GM21723 (cell line): ENCODE results near the gene GMDS.
A peak's percentile ranks its signal among the peaks of the same experiment; 100 is the strongest.

ENCODE experiments used
- ATAC-seq: cut with Tn5 transposase; IDR thresholded peaks from one replicate; pipeline ENCODE4 v1.9.1; 2021; ENCODE audit warnings: mild to moderate bottlenecking, moderate library complexity; ENCODE audit not compliant: unreplicated experiment

Gene GMDS

DNA sequence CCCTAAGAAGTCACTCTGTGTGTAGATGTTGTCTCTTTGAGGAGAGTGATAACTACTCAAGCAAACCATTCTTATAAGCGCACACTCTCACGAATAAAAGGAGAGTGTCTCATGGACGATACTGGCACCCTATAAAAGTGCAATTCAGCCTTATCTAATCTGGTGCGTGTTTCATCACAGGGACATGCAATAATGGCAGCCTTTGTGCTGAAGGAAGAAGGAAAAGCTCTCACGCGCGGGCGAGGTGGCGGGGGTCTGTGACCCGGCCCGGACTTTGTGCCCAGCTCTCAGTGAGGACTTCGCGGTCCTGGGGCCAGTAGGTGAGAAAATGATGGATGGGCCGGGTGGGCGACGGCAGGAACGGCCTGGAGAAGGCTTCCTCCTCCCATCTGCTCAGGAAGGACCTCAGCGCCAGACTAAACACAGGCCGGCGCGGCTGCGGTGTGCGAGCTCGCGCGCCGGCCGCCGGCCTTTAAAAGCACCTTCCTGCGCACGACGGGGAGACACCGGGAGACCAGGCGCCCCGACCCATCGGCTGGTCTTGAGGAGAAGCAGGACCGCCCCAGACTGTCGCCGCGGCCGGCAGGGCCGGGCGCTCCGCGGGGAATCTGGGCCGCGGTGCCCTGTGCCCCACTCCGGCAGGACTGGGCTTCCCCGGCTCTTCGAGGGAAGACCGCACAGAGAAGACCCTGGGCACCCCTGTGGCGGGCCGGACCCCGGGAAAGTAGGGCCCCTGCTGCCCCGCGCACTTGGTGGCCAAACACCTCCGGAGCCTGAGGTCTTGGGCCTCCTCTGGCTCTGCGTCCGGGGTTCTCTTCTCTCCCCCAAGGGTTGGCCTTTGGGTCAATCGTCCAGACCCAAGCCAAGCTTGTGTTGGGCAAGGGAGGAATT lies 644.0 kb downstream of the GMDS start:
- no peak for ATAC-seq

DNA sequence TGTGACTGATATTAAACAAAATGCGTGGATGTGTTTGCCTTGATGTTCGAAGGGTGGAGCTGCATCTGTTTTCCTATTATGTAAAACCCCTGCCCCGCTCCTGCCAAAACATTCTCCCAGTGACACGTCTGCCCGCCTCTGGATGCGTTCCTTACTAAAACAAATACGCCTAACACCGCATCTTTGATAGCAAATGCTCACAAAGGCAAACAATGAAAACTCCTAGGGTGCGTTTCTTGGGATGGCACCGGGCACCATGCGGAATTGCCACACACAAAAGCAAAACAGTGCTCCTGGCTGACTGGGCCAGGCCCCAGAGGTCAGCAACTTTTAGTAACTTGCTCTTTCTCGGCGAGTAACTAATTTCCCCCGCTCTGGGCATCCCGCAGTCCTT lies 644.6 kb downstream of the GMDS start:
- ATAC-seq = no peak

DNA sequence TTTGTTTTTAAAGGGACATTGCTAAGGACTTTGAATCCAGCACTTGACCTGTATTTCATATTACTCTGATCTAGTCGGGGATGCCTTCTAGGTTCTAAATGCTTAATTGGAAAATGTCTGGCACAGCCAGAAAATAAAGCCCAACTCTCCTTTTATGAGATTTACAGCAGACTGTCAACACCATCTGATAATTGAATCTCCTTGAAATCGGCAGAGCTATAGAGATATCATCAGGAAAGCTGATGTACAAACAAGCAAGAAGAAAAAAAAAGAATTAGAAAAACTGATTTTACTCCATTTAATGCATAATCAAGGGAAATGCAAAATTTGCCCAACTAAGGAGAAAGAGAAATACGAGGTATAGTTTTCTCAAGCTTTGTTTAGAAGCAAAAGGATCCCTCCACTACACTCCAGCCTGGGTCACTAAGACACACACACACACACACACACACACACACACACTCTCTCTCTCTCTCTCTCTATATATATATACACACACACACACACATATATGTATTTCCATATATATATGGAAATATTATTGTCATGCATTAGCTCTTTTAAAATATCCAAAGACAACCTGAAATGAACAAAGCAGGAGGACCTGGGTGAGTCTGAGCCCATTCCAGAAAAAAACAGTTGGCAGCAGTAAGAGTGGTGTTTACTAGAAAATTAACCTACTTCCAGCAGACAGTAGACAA lies 645.2 kb downstream of the GMDS start:
- ATAC-seq = no peak

DNA sequence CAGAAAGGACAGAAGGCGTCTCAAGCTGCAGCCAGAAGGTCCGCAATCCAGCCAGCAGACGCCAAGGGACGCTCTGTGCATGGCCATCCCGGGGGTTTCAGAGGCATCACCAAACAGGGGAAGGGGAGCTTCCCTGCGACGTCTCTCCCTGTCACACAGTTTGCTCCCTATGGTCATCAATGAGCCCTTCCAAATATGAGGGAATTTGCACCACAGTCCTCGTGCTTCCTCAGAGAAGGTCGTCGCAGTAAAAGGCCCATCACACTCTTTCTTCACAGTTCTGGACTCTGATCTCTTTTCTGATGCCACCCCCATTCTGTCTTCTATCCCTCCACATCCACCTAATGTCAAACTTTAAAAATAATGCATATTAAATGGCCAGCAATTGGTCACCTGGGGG lies 645.9 kb downstream of the GMDS start:
- no peak for ATAC-seq

DNA sequence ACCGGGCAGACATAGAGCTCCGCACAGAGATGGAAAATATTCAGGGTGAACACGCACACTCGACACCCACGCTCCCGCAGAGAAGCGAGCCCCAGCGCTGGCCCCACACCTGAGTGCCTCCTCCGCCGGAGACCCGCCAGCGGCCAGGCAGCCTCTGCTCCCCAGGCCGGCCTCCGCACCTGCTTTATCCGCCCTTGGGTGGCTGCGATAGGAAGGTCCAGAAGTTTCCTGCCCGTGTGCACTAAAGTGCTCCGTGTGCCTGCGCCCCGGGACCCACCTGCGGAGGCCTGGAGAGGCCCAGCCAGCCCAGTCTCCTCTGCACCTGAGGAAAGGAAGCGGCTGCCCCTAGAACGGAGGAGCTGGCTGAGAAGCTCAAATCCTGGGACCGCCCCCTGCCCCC lies 646.5 kb downstream of the GMDS start:
- no peak for ATAC-seq

DNA sequence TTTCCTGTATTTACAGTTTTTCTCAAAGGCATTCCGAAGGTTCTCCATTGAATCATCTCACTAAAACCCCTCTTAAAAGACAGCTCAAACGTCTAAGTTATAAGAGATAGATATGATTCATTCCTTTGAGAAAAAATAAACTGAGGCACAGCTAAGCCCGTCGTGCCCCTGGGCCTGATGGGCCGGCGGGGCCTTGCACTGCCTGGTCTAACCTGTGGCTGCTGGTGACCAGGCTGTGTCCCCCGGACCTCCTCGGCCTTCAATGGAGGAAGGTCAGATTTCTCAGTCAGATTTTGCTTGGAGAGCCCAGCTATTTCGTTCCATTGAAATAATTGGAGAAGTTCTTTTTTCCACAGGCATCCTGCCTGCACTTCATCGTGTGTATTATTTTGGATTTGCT lies 647.0 kb downstream of the GMDS start:
- no peak for ATAC-seq

DNA sequence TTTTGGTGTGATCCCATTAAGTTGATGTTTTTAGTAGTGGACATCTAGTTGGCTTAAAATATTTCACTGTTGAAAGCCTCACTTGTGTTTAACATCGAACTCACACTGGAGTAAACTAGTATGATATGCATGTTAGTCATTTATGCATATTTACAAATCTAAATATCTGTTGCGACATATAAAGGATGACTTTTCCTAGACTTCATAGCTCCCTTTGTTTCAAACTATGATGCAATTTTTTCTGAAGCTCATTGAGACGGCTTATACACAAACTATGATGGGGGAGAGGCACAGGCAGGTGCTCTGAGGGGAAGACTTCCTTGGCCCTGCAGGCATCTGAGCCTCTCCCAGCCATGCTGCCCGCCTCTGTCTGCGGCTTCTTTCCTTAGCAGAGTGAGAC lies 647.5 kb downstream of the GMDS start:
- no peak for ATAC-seq

DNA sequence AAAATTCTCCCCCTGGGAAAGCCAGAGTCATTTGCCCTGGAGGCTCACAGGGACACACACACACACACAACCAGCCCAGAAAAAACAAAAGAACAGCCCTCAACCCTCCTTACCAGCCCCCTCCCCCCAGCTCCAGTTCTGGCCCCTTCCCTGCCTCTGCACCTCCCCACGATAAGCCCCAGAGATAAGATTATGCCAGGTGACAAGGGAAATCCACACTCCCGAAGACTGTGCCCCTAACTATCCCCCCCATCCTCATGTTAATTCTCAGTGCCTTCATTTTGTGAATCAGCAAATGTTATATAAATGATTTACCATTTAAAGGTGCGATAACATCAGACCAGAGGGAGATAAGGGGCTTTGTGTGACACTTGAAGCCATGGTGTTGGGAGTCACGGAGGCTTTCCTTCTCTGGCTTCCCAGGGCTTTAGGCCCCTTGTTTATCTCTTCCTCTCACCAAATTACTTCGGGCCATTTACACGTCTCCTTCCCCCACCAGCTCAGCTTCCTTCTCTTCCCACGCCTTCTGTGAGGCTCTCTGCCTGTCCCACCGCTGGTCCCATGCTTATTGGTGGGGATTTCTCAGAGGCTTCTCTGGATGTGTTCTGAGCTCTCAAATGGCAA lies 648.2 kb downstream of the GMDS start:
- ATAC-seq = no peak

DNA sequence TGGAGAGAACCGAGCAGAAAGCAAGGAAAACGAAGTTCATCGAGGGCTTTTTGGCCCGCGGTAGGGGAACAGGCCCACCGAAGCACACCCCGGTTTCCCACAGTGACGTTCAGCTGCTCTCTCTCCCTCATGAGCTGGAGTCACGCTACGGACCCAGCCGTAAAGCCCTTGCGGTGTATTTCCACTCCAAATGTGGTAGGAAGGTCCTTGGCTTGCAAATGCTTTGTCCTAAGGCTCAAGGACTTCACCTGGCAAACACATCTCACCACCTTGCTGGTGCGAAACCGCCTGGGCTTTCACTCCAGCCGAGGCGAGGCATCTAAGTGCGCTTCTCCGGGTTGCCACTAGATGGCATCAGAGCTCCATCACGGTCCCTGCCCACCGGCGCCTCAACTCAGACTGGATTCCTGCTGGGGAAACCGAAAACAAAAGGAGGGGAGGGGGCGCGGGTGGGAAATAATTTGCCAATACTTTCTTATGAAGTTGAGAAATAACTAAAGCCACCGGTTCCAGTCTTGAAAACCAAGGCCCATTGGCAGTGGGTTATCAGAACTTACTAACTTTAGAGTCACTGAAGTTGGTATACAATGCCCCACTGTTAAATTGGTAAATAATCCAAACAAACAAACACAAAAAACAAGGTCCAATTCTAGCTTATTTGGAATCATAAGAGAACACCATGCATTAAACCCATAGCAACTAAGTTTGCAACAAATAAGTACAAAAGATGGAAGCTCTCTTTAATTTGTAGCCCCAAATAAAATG lies 649.1 kb downstream of the GMDS start:
- ATAC-seq = peak; percentile 56

DNA sequence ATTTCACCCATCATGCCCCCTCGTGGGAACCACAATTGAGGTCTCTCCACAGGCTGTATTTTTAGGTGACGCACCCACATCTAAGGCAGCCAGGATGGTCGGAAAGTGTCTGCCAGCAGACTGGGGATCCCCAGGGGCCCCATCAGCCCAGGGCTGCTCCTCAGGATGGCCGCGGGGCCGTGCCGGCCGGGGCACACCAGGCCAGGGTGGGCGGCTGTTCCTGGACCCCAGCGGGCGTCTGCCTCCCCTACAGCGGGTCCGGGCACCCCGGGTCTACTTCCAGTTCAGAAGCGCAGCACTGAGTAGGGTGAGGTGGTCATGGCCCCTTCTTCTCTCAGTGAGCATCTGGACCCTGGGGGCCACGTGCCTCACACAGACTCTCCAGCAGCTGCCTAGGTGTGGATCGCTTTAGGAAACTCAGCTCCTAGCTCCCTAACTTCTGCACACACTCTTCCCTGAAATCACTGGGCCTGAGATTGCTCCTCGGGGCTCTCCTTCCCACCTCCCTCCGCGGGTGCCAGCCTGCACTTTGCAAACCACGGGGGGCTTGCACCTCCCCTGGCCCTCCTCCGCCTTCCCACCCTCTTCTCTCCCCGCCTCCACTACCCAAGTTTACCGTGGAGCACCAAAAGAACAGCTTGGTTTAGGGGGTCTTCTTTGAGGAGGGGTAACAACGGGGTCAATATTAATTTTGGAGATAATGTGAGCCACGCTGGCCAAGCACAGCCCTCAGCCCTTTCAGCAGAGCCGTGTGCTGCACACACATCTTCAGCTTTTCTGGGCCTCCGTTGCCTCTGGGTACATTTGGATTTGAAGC lies 649.9 kb downstream of the GMDS start:
- ATAC-seq = no peak

DNA sequence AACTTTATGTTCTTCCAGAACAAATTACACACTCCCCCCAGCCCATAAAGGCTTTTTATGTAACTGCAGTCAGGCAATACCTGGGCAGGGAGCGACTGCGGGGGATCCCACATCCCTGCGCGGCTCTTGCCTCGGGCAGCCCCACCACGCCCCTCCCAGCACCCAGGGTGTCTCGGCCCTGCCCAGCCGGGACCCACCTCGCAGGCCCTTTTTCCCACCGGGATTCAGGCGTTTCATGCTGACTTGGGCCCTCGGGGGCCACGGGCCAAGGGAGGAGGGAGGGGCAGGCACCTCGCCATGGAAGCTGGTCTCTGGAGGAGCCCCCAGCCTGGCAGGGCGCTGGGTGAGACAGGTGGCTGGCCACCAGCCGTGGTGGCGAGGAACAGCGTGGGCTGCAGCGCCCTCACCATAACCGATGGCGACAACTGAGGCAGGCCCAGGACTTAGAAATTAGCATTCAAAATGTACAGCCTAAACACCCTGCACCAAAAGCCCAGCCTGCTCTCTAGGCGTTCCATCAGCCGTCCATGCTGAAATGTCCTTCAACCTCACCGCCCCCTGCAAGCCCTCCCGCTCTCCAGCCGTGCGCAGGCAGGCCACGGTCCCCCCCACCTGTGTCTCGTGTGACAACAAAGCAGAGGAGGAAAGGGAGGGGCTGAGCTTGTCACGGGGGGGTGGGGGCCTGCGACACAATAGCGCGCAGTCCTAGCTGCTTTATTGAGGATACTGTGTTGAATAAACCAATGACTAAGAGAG lies 650.8 kb downstream of the GMDS start:
- ATAC-seq = no peak

DNA sequence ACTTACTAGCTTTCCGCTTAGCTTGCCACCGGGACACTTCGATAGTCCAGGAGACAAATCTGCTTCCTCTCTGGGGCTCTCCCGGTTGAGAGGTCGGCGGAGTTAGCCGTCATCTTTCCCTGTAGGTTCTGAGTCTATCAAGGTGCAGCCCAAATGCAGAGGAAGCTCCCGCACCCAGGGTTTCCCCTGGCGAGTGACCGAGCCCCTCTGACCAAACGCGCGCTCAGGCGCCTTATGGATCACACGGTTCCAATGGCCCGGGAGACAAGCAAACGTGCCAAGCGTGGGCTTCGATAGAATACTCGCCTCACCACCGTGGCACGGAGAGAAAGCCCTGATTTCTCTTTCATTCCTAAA lies 651.5 kb downstream of the GMDS start:
- ATAC-seq = no peak

DNA sequence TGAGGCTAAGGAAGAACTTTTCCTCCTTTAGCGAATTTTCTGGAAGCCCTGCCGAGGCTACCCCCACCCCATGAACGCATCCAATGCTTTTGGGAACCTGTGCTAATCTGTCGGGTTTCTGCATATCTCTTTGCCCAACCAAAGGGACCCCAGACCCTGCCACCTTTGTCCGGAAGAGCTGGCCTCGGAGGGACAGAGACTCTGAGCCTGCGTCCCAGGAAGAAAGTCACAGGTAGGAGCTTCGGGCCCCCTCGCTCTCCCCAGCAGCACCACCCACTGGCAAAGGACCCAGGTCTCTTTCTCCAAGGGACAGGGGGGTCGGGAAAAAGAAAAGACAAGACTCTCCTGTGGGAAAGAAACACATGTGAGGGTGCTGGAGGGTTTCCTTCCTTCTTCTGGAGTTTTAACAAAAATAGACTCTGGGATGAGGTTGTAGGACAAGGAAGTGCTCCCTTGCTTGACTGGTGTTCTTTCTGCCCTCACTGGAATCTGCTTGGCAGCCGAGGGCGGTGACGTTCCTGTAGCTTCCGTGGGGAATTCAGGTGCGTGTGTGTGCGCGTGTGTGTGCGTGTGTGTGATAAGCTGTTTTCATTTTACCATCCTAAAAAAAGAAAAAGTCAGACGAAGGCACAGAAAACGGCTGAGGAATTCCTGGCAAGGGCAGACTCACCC lies 652.0 kb downstream of the GMDS start:
- no peak for ATAC-seq

DNA sequence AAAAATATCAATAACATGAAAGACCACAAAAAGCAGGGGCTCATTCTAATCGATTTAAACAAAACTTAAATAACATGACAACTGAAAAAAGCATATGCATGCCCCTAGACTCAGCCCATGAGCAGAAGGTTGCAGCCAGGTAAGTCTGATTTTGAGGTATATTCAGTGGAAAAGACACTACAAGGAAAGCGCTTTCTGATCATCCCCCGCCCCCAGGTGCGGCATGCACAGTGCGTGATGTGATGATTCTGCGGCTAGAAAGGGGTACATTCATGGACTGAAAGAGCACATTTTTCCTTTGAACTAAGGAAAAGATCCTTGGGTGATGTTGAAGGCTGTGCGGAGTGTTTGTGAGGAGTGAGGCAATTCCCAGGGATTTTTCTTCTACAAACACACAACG lies 652.6 kb downstream of the GMDS start:
- no peak for ATAC-seq

DNA sequence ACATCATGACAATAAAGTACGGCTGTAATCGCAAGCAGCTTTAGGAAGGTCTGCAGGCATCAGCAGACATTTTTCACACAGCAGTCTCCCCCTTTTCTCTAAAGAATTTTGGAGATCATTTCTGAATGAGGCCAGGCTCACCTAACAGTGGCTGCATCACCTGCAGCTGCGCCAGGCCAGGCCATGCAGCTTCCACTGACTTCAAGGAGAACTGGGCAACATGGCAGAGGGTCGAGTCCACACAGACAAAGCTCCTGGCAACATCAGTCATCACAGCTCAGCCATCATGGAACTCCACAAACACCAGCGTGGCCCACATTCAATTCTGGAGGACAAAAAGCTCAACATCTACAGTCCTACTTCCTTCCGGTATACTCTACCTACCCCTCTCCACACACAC lies 653.5 kb downstream of the GMDS start:
- no peak for ATAC-seq

DNA sequence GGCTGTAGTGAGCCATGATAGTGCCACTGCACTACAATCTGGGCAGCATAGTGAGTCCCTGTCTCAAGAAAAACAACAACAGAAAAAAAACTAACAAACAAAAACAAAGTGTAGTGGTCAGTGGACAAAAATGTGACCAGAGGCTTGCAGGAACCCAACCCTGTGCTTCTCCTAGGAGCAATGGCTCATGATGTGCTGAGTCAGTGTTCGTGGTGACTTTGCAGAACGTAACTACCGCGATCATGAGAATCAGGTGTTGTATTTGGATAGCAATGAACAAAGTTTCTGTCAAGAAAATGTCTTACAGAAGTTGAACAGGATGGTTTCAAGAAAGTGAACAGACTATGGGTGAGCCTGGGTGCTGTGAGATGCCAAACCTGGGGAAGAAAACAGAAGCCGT lies 654.2 kb downstream of the GMDS start:
- ATAC-seq = no peak

DNA sequence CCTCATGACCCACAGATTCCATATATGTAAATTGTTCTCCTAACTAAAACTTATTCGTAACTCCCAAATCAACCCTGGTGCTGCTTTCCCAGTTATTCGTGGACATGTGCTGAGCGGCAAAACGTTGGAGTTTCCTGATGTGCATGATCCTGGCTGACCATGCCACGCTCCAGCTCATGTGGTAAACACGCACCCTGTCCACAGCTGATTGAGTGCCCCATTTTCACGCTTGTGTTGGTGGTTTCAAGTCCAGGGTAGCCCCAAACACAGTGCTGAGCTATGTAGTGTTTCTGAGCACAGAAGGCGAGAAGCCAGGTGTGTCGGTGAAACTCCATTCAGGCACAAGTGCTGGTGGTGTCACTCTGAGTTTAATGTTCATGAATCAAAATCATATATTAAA lies 654.8 kb downstream of the GMDS start:
- no peak for ATAC-seq

DNA sequence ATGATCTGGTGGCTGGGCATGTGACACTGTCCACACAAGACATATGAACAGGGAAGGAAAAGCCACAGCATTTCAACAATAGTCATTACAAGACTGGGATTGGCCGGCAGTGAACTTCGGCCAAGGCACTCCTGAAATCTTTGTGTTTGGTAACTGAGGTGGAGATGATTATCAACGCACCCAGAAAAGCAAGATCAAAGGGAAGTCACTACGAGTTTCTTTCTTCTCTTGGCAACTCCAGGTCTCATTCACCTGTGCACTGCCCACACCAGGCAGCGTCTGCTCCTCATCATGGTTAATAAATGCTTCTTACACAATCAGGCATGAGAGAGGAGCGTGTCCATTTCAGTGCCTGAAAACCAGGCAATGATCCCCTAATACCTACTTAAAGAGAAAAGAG lies 656.2 kb downstream of the GMDS start:
- no peak for ATAC-seq

DNA sequence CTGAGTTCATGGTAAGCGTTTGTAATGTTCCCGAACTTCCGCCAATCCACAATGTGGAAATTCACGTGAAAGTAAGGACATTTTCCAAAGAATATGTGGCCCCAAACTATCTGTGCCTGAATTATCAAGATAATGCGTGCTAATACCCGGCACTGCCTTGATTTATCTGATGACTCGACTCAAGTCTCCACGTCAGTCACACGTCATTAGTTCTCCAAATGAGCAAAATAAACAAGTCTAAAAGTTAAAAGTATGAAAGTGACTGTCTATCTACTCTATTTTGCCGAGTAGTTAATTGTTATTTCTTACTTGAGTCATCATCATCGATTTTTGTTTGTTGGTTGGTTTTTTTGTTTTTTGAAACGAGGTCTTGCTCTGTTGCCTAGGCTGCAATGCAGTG lies 657.4 kb downstream of the GMDS start:
- ATAC-seq = no peak
